ENCODE results near the gene BTBD16.
A peak's percentile ranks its signal among the peaks of the same experiment; 100 is the strongest.

BTBD16 gene

GRCh38 chr10:122338609-122339441 lies 67.7 kb downstream of the BTBD16 start:
- H3K27me3 ChIP-seq (replicated peaks; ENCODE audit: control insufficient read depth, insufficient read depth, low read length), result no peaks in the 10 kb centered on the region
- TF ChIP-seq CTCF (IDR thresholded peaks at IDR 0.05; ENCODE audit: insufficient read depth, low read length, poor library complexity, severe bottlenecking), result no peak
- H3K4me3 ChIP-seq (replicated peaks; ENCODE audit: low read depth, low read length), result no peak overlapping the region
- DNase-seq (ENCODE audit: extremely low read depth, insufficient read length), result no peak
- H3K36me3 ChIP-seq (ENCODE audit: control insufficient read depth, insufficient read depth, low read length), result no peaks in the 10 kb centered on the region

GRCh38 chr10:122341141-122341810 lies 70.2 kb downstream of the BTBD16 start:
- DNase-seq (ENCODE audit: extremely low read depth, insufficient read length), result no peak
- no peak overlapping the region for H3K4me3 ChIP-seq (replicated peaks; ENCODE audit: low read depth, low read length)
- no peaks in the 10 kb centered on the region for H3K27me3 ChIP-seq (replicated peaks; ENCODE audit: control insufficient read depth, insufficient read depth, low read length)
- no peaks in the 10 kb centered on the region for H3K36me3 ChIP-seq (ENCODE audit: control insufficient read depth, insufficient read depth, low read length)
- no peak for TF ChIP-seq CTCF (IDR thresholded peaks at IDR 0.05; ENCODE audit: insufficient read depth, low read length, poor library complexity, severe bottlenecking)

- TF ChIP-seq CTCF (IDR thresholded peaks at IDR 0.05; ENCODE audit: insufficient read depth, low read length, poor library complexity, severe bottlenecking), result peak; percentile 64
- no peak overlapping the region for H3K4me3 ChIP-seq (replicated peaks; ENCODE audit: low read depth, low read length)
- no peak for DNase-seq (ENCODE audit: extremely low read depth, insufficient read length)
Measured at GRCh38 chr10:122342293-122343134, 71.4 kb downstream of the BTBD16 start.

GRCh38 chr10:122343135-122343800 lies 72.2 kb downstream of the BTBD16 start:
- no peak for TF ChIP-seq CTCF (IDR thresholded peaks at IDR 0.05; ENCODE audit: insufficient read depth, low read length, poor library complexity, severe bottlenecking)
- H3K27me3 ChIP-seq (replicated peaks; ENCODE audit: control insufficient read depth, insufficient read depth, low read length), result no peaks in the 10 kb centered on the region

More at GRCh38 chr10:122342293-122343134, 71.4 kb downstream of the BTBD16 start:
- H3K36me3 ChIP-seq (ENCODE audit: control insufficient read depth, insufficient read depth, low read length), result no peaks in the 10 kb centered on the region
- H3K27me3 ChIP-seq (replicated peaks; ENCODE audit: control insufficient read depth, insufficient read depth, low read length), result no peaks in the 10 kb centered on the region

GRCh38 chr10:122343936-122344335 lies 72.8 kb downstream of the BTBD16 start:
- Histone ChIP-seq H3K4me3 (replicated peaks; ENCODE audit: low read depth, low read length) (no peak overlapping the region), H3K36me3 (ENCODE audit: control insufficient read depth, insufficient read depth, low read length) (no peaks in the 10 kb centered on the region), H3K27me3 (replicated peaks; ENCODE audit: control insufficient read depth, insufficient read depth, low read length) (no peaks in the 10 kb centered on the region)
- DNase-seq (ENCODE audit: extremely low read depth, insufficient read length), result no peak
- no peak for TF ChIP-seq CTCF (IDR thresholded peaks at IDR 0.05; ENCODE audit: insufficient read depth, low read length, poor library complexity, severe bottlenecking)

More at GRCh38 chr10:122343135-122343800, 72.2 kb downstream of the BTBD16 start:
- Histone ChIP-seq H3K4me3 (replicated peaks; ENCODE audit: low read depth, low read length) (no peak overlapping the region), H3K36me3 (ENCODE audit: control insufficient read depth, insufficient read depth, low read length) (no peaks in the 10 kb centered on the region)
- no peak for DNase-seq (ENCODE audit: extremely low read depth, insufficient read length)

All from GM06990 (cell line).